Stimulated activated CD4-positive, alpha-beta T cell treated with anti-CD3 and anti-CD28 coated beads, Interleukin-1b, Interleukin-23, amount 100 ng/mL, for 4 hours (primary cell): Measurements from ENCODE around the gene ZNF672.
"Not testable (repeated sequence)": the region's sequence is repeated elsewhere in the genome, so short reads cannot be mapped to it uniquely, and the experiment has no call there.

Experiments
- DNase-seq, 2 donors: peaks; one replicate each; pipeline ENCODE4 v3.0.0-alpha.2; 2020; ENCODE audit warnings: low read depth in 2 of 2

ZNF672 gene

DNA sequence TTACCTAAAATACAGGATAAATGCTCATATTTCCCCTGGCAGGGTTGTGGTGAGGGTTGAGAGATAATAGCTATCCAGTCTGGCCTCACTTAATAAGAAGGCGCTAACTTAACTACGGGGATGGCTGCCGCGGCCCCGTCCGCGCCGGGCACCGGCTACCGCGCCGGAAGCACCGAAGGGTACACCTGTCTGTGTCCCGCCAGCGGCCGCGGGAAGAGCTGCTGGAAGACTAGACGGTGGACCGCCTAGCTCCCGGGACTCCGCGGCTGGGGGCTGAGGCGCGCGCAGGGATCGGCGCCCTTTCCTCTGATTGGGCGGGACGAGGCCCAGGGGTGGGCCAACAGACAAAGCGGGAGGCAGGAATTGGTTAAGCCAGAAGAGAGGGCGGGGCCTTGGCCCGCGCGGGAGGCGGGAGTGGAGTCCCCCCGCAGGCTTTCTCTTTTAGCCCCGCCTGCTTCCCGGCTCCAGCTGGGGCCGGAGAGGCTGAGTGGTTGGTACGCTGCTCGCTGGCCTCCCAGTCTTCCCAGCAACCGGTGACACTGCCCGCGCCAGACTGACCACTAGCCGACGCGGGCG lies at the start of gene ZNF672:
ZNF672 (plus strand) TSS at position 444 of the 576 bp plus-strand sequence. CDS start 9,051 bp downstream, outside the sequence.
- peak; percentile 87 to 91 for DNase-seq

DNA sequence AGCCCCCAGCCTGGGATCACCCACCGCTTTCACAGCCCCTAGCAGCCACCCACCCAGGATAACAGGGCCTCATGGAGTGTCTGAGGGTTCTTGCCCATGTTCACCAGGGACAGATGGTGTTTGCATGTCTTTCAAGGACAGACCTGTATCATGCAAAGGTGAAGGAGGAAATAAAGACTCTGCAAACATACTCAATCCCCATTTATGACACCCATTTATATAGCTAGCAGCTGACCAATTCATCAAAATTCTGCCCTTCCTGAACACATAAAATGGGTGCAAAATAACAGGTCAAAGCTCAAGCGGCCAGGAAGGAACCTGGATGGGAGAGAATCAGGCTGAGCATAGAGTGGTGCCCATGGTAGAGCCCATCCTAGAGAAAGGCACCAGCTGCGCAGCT lies 49.7 kb upstream of the ZNF672 start:
- no peak for DNase-seq

GRCh38 chr1:248789337-248789736 lies 48.7 kb upstream of the ZNF672 start:
- DNase-seq, result not testable (repeated sequence)

- DNase-seq, result no peak
Measured at GRCh38 chr1:248790456-248790855, 47.6 kb upstream of the ZNF672 start.

DNA sequence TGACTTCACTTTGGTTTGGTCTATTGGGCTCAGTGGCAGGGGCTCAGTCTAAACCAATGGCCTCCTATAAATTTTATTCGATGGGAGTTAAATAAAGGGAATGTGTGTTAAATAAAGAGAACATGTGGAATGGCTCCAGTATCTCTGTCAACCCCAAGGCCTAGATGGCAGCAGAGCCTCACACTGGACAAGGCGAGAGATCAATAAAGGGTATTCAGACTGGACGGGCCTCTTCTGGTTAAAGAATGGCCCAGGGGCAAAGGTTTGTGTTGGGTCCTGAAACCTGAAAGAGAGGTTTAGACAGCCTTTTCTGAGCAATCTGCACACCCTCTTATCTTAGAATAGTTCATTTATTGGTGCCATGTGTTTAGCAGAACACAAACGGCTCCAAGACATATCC lies 47.0 kb upstream of the ZNF672 start:
- DNase-seq, result no peak

DNA sequence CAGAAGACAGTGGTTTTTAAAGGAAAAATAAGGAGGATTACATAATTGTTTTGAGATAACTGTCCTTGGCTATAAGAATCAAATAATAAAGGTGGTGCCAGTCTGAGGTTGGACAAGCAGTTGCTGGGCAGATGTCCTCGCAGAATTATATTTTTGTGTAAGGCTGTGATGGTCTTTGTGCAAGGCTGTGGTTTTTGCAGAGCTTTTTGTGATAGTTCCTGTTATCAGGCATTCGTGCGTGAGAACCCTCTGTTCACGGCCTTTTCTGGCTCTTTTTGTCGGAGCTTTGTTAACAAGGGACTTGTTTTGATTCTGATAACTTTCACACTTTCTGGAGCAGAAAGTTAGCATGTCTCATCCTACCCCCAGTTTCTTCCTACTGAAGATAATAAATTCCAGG lies 45.7 kb upstream of the ZNF672 start:
- no peak for DNase-seq

GRCh38 chr1:248793592-248793991 lies 44.4 kb upstream of the ZNF672 start:
- DNase-seq, result no peak

DNA sequence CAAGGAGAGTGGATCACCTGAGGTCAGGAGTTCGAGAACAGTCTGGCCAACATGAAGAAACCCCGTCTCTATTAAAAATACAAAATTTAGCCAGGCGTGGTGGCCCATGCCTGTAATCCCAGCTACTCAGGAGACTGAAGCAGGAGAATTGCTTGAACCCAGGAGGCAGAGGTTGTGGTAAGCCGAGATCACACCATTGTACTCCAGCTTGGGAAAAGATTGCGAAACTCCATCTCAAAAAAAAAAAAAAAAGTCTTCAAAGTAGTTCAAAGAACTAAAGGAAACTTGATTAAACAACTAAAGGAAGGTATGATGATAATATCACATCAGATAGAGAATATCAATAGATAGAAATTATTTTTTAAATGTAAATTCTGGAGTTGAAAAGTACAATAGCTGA lies 43.4 kb upstream of the ZNF672 start:
- DNase-seq, result not testable (repeated sequence)

GRCh38 chr1:248798791-248799190 lies 39.2 kb upstream of the ZNF672 start:
- no peak for DNase-seq

DNA sequence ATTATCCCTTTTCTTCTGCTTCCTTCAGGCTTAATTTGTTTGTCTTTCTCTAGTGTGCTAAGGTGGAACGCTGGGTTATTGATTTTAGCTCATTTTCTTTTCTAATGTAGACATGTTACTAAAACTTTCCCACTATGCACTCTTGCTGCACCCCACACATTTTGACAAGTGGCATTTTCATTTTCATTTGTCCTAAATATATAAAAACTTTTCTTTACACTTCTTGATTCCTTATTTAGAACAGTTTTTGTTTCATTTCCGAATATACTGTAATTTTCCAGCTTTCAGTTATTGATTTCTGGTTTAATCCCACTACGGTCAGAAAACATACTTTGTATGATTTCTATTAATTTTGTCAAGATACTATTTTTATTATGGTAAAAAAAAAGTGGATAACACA lies 37.6 kb upstream of the ZNF672 start:
- no peak for DNase-seq

GRCh38 chr1:248802454-248802853 lies 35.6 kb upstream of the ZNF672 start:
- DNase-seq, result no peak

GRCh38 chr1:248803501-248803900 lies 34.5 kb upstream of the ZNF672 start:
- DNase-seq, result not testable (repeated sequence)

DNA sequence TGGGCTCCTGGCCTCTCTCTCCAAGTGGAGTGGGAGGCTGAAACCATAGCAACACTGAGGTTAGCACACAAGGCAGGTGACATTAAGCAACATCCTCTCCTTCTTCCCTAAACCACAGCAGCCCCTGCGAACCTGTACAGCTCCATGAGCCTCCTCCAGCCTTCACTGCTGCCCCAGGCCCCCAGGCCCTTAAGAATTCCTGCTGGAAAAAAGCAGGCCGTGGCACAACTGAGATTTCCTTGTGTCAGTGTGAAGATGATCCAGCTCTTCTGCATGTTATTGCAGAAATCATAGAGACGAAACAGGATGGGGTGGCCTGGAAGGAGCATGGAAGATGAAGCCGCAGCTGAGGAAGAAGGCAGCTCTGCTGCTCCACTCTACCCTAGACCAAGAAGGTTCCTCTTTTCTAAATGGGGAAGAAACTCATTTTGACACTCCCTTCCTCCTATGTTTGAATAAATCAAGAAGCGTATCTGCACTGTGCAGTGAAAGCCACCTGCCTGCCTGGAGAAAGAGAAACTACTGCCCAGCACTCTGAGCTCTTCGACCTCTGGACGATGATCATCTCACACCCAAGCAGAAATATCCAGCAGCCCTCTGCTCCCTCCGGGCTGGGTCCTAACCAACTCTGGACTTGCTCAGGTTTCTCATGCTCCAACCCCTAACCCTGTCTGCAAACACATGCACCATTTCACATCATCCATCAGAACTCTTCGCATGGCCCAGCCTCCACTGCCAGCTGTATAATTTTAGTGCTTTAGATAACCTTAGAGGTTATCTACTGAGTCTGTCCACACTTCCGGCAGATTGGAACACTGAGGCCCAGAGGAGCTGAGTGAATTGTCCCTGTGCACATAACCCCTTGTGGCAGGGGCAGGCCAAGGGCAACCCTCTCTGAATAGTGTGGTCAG lies 33.0 kb upstream of the ZNF672 start:
- DNase-seq, result no peak

GRCh38 chr1:248805876-248806275 lies 32.1 kb upstream of the ZNF672 start:
- DNase-seq, result no peak

GRCh38 chr1:248807067-248807737 lies 30.8 kb upstream of the ZNF672 start:
- peak; percentile 17 to 53 for DNase-seq

DNA sequence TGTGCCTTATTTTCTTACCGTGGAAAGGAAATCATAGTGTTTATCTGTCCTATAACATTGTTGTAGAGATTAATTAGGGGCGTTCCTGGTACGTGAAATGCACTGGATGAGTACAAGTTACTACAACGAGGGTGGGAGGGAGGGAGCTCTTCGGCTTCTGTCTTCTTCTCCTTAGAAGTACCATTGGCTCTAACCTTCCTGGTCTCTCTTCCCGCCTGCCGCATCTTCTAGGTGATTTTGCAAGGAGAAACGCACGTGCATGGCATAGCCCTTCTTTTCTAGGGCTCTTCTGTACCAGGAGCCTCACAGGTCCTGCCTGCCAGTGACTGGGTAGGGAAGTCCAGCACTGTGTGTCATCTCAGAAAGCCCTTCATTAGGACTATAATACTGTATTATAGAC lies 29.1 kb upstream of the ZNF672 start:
- no peak for DNase-seq

DNA sequence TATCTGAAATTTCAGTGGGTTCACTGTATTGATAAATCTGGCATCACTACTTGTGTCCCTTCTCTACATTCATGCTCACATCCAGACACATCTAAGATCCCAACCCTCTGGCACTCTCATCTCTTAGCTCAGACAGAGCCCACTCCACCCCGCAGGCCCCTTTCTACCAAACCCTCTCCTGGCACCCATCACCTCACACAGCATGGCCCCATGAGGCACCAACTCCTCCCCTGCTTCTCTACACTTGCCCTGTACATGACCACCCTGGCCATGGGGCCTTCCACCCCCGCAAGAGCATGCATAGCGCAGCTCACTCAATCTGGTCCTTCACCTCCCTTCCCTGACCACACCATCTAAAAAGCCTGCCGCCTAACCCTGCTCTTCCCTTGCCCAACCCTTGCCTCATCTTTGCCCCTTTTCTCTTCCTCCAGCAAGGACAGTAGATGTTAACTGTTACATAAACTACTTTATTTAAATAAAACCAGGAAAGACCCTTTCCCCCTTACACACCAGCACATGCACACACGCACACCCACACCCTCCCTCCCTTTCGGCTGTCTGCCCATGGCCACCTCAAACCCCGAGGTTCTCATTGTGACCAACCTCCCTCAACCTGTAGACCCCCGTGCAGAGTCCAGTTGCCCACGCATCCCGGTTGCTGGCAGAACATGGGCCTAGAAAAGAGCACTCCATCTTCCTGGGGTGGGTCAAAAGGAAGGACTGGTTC lies 27.9 kb upstream of the ZNF672 start:
- no peak for DNase-seq

DNA sequence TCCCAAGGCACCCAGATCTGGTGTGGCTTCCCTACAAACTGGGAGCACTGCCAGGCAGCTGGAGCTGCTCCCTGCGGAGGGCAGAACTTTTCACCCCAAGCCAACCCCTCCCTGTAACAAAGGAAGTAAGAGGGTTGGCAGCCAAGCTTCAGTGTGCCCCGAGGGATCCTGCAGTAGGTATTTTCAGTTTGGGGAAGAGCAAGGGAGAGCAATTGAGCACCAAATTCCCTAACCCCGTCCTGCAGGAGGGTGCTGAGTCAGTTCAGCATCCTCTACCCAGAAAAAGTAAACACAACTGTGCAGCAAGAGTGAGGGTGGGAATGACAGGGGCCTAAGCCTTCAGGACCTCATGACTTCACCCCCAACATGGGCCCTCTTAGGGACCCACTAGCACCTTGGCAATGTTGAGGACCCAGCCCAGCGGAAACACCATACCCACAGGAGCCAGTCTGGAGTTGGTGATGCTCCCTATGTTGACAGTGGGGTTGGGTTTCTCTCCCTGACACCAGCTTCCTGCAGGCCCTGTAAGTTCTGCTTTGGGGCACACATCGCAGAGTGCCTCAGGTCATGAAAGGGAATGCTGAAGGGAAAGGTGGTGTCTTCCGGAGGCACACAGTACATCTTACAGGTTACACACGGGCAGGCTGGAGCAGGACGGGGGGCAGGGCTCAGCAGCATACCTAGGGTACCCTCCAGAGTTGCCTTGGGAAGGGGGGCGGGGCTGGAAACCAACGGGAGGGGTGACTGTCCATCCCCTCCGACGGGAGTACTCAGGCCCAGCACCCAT lies 27.1 kb upstream of the ZNF672 start:
- no peak for DNase-seq

DNA sequence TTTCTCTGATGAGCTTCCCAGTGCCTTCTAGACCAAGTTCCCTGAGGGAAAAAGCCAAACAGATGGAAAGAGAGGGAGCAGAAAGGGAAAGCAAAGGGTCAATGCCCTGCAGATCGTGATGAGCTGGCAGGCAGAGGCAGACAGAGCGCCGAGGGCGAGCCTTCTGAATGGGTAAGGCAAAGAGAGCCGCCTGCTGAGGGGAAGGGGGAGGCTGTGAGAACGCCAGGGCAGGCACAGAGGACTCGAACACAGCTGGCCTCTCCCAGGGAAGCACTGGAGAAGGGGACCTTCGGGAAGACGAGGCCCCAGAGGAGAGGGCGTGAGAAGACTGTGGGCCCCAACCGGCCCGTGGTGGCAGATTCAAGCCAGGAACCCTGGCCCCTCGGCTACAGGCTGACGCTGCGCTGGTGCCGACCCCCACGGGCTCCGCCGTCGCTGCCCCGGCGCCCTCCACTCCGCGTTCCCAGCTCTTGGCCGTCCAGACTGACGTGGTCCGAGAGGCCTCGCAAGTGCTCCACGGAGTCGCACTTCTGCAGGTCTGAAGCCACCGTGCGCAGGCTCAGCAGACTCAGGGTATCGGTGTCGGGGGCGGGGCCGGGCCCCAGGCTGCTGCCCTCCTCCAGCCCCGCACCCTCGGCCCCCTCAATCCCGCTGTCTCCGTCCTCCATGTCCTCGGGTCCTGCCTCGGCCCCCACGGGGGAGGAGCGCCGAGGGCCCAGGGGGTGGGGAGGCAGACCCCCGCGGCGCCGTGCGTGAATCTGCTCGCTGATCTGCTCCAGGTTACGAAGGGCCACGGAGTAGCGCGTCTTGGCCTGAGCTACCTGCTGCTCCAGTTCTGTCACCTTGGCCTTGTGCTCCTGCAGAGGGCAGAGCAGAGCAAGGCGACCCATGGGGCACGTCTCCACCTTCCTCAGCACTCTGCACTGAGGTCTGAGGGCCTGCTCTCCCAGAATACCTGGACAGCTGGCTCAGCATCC lies 26.2 kb upstream of the ZNF672 start:
- DNase-seq, result no peak
